HG02884 (cell line): ENCODE measurements around the gene BID.

Source experiments
- ATAC-seq: cut with Tn5 transposase; IDR thresholded peaks from one replicate; pipeline ENCODE4 v1.9.1; 2021; ENCODE audit warnings: mild to moderate bottlenecking, moderate library complexity; ENCODE audit not compliant: unreplicated experiment

The BID gene

DNA sequence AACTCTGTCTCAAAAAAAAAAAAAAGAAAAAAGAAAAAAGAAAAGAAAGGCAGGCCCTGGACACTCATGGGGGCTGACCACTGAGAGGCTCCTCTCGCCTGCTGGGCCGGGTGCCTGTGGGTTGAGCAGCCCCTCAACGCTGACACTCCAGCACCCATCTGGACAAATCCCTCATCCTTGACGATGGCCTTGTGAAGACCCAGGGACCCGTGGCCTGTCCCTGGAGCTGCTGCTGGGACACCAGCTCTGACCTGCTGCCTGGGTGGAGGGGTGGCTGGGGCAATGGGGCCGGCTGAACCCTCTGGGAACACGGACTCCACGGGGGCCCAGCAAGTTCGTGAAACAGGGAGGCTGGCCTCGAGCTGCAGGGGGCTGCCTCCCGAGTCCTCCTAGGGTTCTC, 10.5 kb upstream of the BID start:
- ATAC-seq: no peak

DNA sequence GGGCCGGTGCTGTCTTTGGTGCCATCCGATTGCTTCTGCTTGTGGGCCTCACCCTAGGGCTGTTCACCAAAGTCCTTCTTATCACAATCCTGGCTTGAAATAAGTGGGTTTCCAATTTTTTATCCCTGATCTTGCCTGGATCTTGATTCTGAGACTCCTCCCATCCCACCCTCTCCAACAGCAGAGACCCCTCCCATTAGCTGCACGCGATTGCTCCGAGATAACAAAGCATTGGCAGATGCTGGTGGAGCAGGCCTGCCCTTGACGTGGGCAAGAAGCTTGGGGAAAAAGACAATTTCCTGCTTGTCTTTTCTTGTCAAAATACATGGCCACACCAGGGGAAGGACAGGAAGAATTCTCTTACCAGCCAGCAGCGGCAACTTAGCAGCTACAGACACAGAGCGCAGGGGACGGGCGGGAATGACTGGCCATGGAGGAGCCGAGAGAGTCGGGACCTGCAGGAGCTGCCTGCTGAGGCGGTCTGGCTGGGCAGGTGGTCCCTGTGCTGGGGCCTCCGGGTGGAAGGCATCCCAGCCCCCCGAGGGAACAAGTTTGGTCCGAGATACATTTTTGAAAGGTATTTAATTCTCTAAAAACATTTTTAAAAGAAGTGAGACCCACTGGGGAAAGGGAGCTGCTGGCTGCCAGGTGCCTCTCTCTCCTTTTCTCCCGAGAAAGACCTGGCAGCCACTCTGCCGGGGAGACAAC, 9.7 kb upstream of the BID start:
- ATAC-seq: no peak

DNA sequence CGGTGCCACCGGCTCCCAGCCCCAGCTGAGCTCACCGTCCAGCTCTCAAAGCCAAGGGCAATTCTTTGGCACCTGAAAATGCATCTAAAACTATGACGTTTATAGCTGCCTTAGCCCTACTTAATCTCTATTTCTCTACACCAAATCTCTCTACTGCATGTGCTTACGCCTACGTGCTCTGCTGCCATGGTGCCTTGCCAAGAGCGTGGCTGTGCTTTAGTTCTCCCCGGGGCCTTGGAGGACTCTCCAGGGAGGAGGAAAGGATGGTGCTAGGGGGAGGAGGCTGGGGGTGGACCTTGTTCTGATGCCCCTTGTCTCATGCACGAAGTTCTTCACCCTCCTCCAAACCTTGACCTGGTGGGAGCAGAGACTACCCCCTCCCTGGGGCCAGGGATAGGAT, 9.0 kb upstream of the BID start:
- ATAC-seq: no peak

- ATAC-seq: no peak
Measured at GRCh38 chr22:17782621-17783020, 8.4 kb upstream of the BID start.

- no peak for ATAC-seq
Measured at GRCh38 chr22:17782158-17782557, 7.9 kb upstream of the BID start.

DNA sequence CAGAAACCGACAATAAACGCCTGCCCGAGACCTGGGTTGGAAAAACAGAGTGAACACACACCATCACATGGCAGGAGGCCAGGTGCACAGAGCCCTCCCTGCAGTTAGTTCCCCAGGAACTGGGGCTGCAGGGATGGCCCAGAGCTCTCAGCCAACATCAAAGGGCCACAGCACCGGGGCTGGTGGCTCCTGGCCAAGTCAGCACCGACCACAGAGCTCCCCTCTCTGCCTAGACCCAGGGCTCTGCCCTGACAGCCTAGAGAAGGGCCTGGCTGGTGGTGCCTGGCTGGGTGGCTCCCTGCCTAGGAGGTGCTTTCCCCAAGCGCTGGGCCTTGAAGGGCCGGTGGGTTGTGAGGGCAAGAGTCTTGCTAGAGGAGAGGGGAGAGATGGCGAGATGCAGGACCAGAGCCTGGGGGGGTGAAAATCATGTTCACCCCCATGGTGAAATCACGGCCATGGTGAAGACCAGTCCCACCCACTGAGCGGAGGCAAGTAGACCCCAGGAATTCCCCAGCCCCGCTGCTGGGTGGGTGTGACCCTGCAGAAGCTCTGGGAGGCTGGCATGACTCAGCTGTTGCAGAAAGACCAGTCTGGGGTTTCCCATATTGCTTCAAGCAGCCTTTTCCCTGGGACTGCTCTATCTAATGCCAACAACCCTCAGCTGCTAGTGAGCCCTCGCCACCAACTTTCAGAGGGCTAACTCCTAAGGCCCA, 7.2 kb upstream of the BID start:
- no peak for ATAC-seq

- ATAC-seq: no peak
Measured at GRCh38 chr22:17780741-17781318, 6.6 kb upstream of the BID start.

- no peak for ATAC-seq
Measured at GRCh38 chr22:17780116-17780740, 6.0 kb upstream of the BID start.

DNA sequence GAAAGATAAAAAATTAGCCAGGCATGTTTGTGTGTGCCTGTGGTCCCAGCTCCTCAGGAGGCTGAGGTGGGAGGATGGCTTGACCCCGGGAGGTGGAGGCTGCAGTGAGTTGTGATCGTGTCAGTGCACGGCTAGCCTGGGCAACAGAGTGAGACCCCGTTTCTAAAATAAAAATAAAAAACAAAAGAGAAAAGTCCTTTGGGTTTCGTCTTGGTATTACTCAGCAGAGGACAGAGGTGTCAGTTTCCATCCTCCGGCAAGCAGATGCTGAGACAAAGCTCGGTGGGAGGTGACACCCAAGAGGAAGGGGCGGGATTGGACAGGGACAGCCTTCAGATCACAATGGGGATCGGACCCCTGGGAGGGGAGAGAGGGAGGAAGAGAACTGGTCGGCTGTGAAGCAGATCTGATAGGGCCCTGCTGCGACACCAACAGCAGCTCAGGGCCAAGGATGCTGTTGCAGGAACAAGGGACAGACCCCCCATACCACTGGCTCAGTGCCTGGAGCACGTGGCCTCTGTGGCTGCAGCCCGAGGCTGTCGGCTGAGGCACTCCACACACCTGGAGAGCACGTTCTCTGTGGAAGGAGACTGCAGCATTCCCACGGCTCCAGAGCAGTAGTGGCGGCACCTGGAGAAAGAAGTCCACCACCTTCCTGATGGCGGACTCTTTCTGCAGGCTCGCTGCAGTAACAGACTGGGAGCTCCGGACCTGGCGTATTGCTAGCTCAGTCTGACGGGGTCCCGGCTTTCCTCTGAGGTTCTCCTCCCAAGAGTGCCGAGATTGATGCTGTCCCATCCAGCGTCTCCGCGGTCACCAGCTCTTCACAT, 5.2 kb upstream of the BID start:
- peak; percentile 35 for ATAC-seq

- no peak for ATAC-seq
Measured at GRCh38 chr22:17778412-17778976, 4.2 kb upstream of the BID start.

DNA sequence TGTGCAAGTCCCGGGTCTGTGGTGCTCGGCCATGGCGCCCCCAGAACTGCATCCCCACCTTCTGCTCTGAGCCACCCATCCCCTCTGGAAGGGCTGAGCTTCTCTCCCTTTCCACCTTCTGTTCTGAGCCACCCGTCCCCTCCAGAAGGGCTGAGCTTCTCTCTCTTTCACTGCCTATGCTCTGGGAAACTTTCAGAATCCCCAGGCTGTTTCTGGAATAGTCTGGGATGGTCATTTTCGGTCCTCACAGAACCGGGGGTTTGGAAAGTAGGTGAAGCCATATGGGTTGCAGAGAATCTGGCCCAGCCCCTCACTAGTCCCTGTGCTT, 3.4 kb upstream of the BID start:
- no peak for ATAC-seq

DNA sequence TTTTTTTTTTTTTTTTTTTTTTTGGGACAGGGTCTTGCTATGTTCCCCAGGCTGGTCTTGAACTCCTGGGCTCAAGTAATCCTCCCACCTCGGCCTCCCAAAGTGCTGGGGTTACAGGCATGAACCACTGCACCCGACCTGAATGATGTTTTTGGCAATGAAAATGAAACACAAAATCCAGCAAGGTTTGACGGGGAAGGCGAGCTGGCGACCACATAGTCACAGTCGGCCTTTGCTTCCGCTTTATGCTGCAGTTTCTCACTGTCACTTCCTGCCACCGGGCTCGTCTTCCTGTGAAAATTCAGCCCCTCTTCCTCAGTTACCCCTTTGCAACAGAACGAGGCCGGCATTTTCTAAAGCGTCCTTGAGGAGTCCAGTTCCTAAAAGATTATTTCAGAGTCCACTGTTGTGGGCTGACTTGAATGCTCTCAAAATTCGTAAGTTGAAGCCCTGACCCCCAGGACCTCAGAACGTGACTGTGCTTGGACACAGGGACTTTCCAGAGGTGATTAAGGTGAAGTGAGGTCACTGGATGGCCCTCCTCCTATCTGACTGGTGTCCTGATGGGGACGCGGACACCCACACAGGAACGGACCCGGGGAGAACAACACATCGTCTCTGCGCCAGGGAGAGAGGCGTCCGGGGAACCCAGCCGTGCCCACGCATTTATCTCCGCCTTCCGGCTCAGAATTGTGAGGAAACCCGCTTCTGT, 2.9 kb upstream of the BID start:
- ATAC-seq: no peak

DNA sequence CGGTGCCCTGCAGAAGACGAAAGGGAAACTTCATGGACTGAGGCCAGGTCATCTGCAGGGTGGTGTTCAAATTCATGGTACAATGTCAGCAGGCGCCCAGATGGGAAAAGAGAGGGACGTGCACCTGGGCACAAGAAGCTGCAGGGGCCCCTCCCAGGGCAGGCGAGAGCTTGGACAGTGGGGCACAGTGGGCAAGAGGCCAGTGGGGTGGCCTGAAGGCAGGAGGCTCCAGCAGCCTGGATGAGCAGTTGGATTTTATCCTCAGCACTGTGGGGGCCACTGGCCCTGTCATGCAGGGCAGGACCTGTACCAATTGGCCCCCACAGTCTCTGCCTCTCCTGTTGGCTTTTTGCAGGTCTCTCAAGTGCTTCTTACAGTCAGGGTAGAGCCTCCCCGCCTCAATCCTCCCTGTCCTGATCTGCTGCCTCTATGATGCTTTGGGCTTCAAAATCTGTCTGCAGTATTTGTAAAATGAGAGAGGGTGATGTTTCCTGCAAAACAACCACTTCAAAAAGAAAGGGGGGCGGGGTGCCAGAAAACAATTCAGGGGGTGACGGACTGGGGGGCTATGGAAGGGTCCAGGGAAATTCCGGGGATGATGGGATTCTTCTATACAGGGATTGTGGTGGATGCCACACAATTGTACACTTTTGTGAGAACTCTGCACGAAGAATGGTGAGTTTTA, 1.7 kb upstream of the BID start:
- ATAC-seq: no peak

DNA sequence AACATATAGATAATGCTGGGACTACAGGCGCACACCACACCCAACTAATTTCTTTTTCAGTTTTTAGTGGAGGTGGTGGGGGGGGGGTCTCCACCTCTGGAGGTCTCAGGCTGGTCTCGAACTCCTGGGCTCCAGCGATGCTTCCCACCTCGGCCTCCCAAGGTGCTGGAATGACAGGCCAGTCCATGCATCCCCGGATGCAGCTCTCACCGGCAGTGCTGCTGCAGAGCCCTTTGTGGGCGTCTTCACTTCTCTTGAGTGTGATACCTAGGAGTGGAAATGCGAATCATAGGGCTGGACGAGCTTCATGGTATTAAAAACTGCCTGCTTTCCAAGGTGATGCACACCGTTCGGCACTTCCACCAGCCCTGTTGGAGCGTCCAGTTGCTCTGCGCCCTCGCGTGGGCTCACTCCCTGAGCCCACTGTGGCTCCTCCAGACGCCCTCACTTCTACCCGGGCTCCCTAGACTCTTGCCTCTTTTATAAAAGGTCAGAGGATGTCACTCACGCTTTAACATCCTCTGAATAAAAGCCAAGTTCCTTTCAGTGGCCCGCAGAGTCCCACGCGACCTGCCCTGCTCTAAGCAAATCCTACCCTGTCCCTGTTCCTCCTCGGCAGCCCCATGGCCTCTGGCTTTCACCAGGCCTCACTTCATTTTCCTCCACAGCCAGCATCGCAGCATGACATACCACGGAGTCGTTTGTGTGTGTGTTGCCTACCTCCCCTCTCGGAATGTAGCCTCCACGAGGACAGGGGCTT, 837 bp upstream of the BID start:
- ATAC-seq: no peak

DNA sequence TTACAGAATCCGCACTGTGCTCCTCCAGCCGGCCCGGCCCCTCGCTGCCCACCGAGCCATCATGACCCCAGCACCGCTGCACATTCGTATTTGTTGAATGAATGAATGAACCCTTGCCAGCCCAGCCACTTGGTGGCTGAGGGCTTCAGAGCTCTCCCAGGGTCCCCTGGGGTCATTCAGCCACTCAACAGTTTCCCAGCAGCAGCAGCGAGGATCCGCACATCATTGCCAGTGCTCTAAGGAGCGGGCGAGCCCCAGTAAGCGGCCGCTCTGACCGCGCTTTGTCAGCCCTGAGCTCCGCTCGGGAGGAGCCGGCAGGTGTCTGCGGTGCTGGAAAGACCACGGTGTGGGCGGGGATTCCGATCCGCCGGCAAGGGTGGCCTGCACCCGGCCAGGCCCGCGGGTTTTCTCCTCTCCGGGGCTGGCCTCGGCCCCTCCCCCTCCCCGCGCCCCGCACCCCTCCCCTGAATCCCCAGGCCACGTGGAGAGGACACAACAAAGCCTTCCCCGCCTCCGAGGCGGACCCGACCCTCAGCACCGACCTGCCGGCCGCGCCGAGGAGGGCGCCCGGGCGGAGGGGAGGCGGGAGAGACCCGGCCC, 563 bp downstream of the BID start:
- ATAC-seq: peak; percentile 36

- ATAC-seq: no peak
Measured at GRCh38 chr22:17772958-17773605, 1.2 kb downstream of the BID start.

- ATAC-seq: no peak
Measured at GRCh38 chr22:17772249-17772957, 1.9 kb downstream of the BID start.
